GM12878 (cell line): ENCODE data around the gene PRKAR2B. TPM values are rescaled to one million over a fixed set of nuclear protein-coding genes. Genes with fewer than 3 reads are reported as not detected.

Experiments
- ATAC-seq: fragments of 200-7000 bp; cut with Tn5 transposase; 3 replicates; pipeline ENCODE4 v1.9.1; 2020; ENCODE audit warnings: mild to moderate bottlenecking, moderate library complexity
- BruUV-seq: library from RNA; stranded (reverse); fragments of 400-500 nt; replicated peaks from 2 replicates; lab custom pipeline; 2021; lab: Mats Ljungman, UMichigan
- CTCF ChIA-PET: fragments of 300-600 bp; sonication (Branson Sonifier 250); formaldehyde crosslinking; extraction: SDS; loops from one replicate; lab custom pipeline; 2021; ENCODE audit warnings: inconsistent platforms; lab: Yijun Ruan, JAX
- POLR2A ChIA-PET: fragments of 350-600 bp; formaldehyde crosslinking; extraction: SDS; loops from one replicate; lab custom pipeline; 2021; ENCODE audit warnings: inconsistent platforms; lab: Charles Lee
- RAD21 ChIA-PET: fragments of 300-600 bp; sonication (Branson Sonifier 250); formaldehyde crosslinking; loops from one replicate; lab custom pipeline; 2023; ENCODE audit warnings: antibody characterized with exemption; ENCODE audit not compliant: unreplicated experiment; lab: Charles Lee
- SMC1A ChIA-PET: fragments of 300-600 bp; sonication (Branson Sonifier 250); formaldehyde crosslinking; loops from one replicate; lab custom pipeline; 2023; ENCODE audit not compliant: unreplicated experiment, uncharacterized antibody; lab: Charles Lee
- DNase-seq: peaks from one replicate; pipeline ENCODE4 v3.0.0-alpha.2; 2011; ENCODE audit warnings: low read depth, low spot score
- FAIRE-seq: peaks from 3 replicates; lab custom pipeline; 2011; peaks lifted over from hg19 to GRCh38; lab: Jason Lieb, UNC
- H2AFZ ChIP-seq: 2 replicates; pipeline ENCODE4 v1.6.0; 2011; ENCODE audit warnings: low read depth, low read length, control low read depth; ENCODE audit not compliant: control insufficient read depth
- H3K27ac ChIP-seq: 2 replicates; pipeline ENCODE4 v1.5.1; 2011; ENCODE audit warnings: control low read depth; ENCODE audit not compliant: control insufficient read depth, insufficient read depth
- H3K27me3 ChIP-seq, 2 experiments: replicated peaks in 1 of 2; 2 replicates each; pipeline versions ENCODE4 v1.6.0 to v1.6.1; 2011; ENCODE audit warnings: low read length in 1 of 2; ENCODE audit not compliant: control insufficient read depth in 2 of 2, insufficient read depth in 2 of 2
- H3K36me3 ChIP-seq, 2 experiments: 2 replicates each; pipeline ENCODE4 v1.5.1; 2011; ENCODE audit warnings: low read length in 1 of 2; ENCODE audit not compliant: control insufficient read depth in 2 of 2, insufficient read depth in 2 of 2
- H3K4me1 ChIP-seq: 2 replicates; pipeline ENCODE4 v1.6.1; 2011; ENCODE audit warnings: mild to moderate bottlenecking, low read length, moderate library complexity, mixed read lengths; ENCODE audit not compliant: control insufficient read depth, insufficient read depth
- H3K4me2 ChIP-seq: 2 replicates; pipeline ENCODE4 v1.6.0; 2011; ENCODE audit warnings: control low read depth; ENCODE audit not compliant: control insufficient read depth, insufficient read depth
- H3K4me3 ChIP-seq: fragments of 200-600 bp; sonication (generic); 2 replicates; pipeline ENCODE4 v1.5.1; 2016
- H3K79me2 ChIP-seq: 2 replicates; pipeline ENCODE4 v1.6.0; 2011; ENCODE audit warnings: low read length; ENCODE audit not compliant: control insufficient read depth, insufficient read depth
- H3K9ac ChIP-seq: 2 replicates; pipeline ENCODE4 v1.8.0; 2011; ENCODE audit warnings: low read length, control low read depth, mixed read lengths; ENCODE audit not compliant: control insufficient read depth, insufficient read depth
- H3K9me3 ChIP-seq: replicated peaks from 3 replicates; pipeline ENCODE4 v1.5.1; 2011; ENCODE audit warnings: mild to moderate bottlenecking, low read length; ENCODE audit not compliant: control insufficient read depth, insufficient read depth
- H4K20me1 ChIP-seq: 2 replicates; pipeline ENCODE4 v1.6.0; 2011; ENCODE audit not compliant: control insufficient read depth, insufficient read depth
- ASH2L ChIP-seq: fragments of 300-600, 200-600 bp; sonication (generic); IDR thresholded peaks from 2 replicates; pipeline ENCODE4 v1.6.1; 2017; ENCODE audit warnings: low read depth, mild to moderate bottlenecking, borderline replicate concordance
- BMI1 ChIP-seq: fragments of 450-650 bp; IDR thresholded peaks from 2 replicates; pipeline ENCODE4 v1.6.1; 2016; ENCODE audit warnings: mild to moderate bottlenecking, moderate library complexity, borderline replicate concordance
- CEBPB ChIP-seq, 2 experiments: fragments of 150-350 bp in 1 of 2; IDR thresholded peaks; 2 replicates each; pipeline ENCODE4 v1.6.1; 2012 to 2014; ENCODE audit warnings: low read depth in 2 of 2, low read length in 2 of 2, borderline replicate concordance in 1 of 2, inconsistent platforms in 1 of 2
- EP300 ChIP-seq, 2 experiments: fragments of 150-350 bp in 1 of 2; IDR thresholded peaks; 2 replicates each; pipeline ENCODE4 v1.6.1; 2011 to 2012; ENCODE audit warnings: low read depth in 2 of 2, low read length in 2 of 2, borderline replicate concordance in 1 of 2, improper control_type of control experiment in 1 of 2, inconsistent platforms in 1 of 2; ENCODE audit not compliant: control insufficient read depth in 1 of 2
- IKZF2 ChIP-seq, 2 experiments: fragments of 450-650 bp; IDR thresholded peaks; 2 replicates each; pipeline ENCODE4 v1.6.1; 2017; ENCODE audit warnings: mild to moderate bottlenecking in 2 of 2, moderate library complexity in 2 of 2
- NRF1 ChIP-seq: conservative IDR thresholded peaks from 2 replicates; pipeline ENCODE4 v1.6.1; 2011; ENCODE audit warnings: mild to moderate bottlenecking, low read depth, low read length, improper control_type of control experiment
- PAX8 ChIP-seq: fragments of 450-650 bp; IDR thresholded peaks from 2 replicates; pipeline ENCODE4 v1.6.1; 2017; ENCODE audit warnings: mild to moderate bottlenecking, moderate library complexity
- RCOR1 ChIP-seq: conservative IDR thresholded peaks from 2 replicates; pipeline ENCODE4 v1.6.1; 2012; ENCODE audit warnings: low read depth, low read length, improper control_type of control experiment
- STAT1 ChIP-seq: fragments of 450-650 bp; conservative IDR thresholded peaks from 2 replicates; pipeline ENCODE4 v1.6.1; 2014; ENCODE audit warnings: antibody characterized with exemption, mild to moderate bottlenecking
- WGBS: methylation state at CpG from one replicate; pipeline ENCODE4 v1.1.6; 2016; ENCODE audit warnings: low lambda C conversion rate; ENCODE audit not compliant: insufficient replicate concordance, insufficient coverage; ENCODE audit errors: missing lambda C conversion rate; 5-methylcytosine and 5-hydroxymethylcytosine counted together
- in situ Hi-C: fragments of 300-500 bp; cut with MboI; formaldehyde crosslinking; loops from 9 replicates; pipeline ENCODE4 v1.14.3; 2018; ENCODE audit warnings: mixed read lengths
- intact Hi-C: fragments of 100-400 bp; cut with micrococcal nuclease; formaldehyde crosslinking; loops from one replicate; pipeline ENCODE4 v1.14.2; 2022; ENCODE audit not compliant: unreplicated experiment
- polyA plus RNA-seq, 11 experiments: library from polyadenylated mRNA; depleted of rRNA in 4 of 11; unstranded in 6 of 11; stranded (reverse) in 5 of 11; fragments of >200 nt; fragmentation: Nextera tagmentation in 4 of 11; fragmentation: Illumina TruSeq in 1 of 11; extraction: Ambion mirVana in 4 of 11; extraction: Trizol in 1 of 11; gene quantifications; 1 replicate in 1 of 11; 2 replicates in 10 of 11; pipeline versions ENCODE4 v1.2.1 to v1.2.3, GENCODE V29; 2011 to 2016; ENCODE audit warnings: inconsistent platforms in 2 of 11, missing spikeins in 2 of 11, low read depth in 1 of 11
- total RNA-seq, 4 experiments: library from RNA; depleted of rRNA in 3 of 4; stranded (reverse); fragments of >200 nt in 3 of 4; fragmentation: Illumina TruSeq in 1 of 4; extraction: Trizol in 1 of 4; gene quantifications; 2 replicates each; pipeline versions ENCODE4 v1.2.1 to v1.2.3, GENCODE V29; 2013 to 2021
- TF ChIP-seq, protein P1 (sequence below): fragments of 450-650 bp; IDR thresholded peaks from 2 replicates; pipeline ENCODE4 v1.6.1; 2017; ENCODE audit warnings: mild to moderate bottlenecking, moderate library complexity
- TF ChIP-seq, protein P2 (sequence below): IDR thresholded peaks from 2 replicates; pipeline ENCODE4 v1.6.1; 2012; ENCODE audit warnings: low read length, inconsistent platforms
- TF ChIP-seq, protein P3 (sequence below): fragments of 450-650 bp; IDR thresholded peaks from 2 replicates; pipeline ENCODE4 v1.6.1; 2017; ENCODE audit warnings: mild to moderate bottlenecking, moderate library complexity

The PRKAR2B gene
- total and polyA plus RNA-seq, 10 of the 15 experiments (the other 5 are each of a cell fraction or from before 2014, with no cell fraction given), result 0.01 to 0.18 (median 0.04) TPM; not detected in 4

DNA sequence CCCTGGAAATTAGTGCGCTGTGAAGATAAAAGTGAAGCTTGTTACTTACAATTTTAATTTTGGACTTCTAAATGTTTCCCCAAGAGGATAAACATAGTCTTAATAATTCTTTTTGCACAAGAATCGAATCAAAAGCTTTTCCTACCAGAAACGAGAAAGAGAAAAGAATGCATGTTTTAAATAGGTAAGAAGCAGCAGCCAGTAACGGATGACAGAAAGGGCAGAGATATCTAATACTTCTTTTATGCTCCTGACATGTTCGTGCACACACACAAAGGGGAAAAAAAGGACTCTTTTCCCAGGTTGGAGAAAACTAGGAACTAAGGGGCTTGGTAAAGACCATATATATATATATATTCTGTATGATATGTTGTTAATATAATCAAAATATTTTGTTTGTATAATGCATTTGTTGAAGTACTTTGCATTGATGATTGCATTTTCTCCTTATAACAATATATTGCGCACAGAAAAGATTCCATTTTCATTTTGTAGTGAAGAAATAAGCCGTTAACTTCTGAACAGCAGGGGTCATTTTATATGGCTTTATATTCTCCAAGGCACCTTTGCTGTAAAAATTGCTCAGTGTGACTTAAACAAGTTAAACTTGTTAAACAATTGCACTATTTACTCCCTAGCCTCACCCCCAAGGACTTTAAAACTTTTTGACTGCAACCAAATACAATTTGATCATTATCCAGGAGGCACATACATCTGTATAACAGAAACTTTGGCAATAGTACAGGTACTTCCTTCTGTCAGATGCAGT is 2.2 kb downstream of the PRKAR2B start:
- no peak overlapping the region for H3K9ac ChIP-seq
- TF ChIP-seq RCOR1 (no peak), IKZF2 (IDR thresholded peaks at IDR 0.05) (no peak), PAX8 (no peak), CEBPB (IDR thresholded peaks at IDR 0.05; ENCODE audit: borderline replicate concordance in 1 of 2, low read depth in 2 of 2, low read length in 2 of 2) (no peak), NRF1 (no peak), BMI1 (no peak), EP300 (IDR thresholded peaks at IDR 0.05; ENCODE audit: borderline replicate concordance in 1 of 2, control insufficient read depth in 1 of 2, low read depth in 2 of 2, low read length in 2 of 2) (no peak), ASH2L (no peak), STAT1 (no peak)
- TF ChIP-seq, protein P1, sequence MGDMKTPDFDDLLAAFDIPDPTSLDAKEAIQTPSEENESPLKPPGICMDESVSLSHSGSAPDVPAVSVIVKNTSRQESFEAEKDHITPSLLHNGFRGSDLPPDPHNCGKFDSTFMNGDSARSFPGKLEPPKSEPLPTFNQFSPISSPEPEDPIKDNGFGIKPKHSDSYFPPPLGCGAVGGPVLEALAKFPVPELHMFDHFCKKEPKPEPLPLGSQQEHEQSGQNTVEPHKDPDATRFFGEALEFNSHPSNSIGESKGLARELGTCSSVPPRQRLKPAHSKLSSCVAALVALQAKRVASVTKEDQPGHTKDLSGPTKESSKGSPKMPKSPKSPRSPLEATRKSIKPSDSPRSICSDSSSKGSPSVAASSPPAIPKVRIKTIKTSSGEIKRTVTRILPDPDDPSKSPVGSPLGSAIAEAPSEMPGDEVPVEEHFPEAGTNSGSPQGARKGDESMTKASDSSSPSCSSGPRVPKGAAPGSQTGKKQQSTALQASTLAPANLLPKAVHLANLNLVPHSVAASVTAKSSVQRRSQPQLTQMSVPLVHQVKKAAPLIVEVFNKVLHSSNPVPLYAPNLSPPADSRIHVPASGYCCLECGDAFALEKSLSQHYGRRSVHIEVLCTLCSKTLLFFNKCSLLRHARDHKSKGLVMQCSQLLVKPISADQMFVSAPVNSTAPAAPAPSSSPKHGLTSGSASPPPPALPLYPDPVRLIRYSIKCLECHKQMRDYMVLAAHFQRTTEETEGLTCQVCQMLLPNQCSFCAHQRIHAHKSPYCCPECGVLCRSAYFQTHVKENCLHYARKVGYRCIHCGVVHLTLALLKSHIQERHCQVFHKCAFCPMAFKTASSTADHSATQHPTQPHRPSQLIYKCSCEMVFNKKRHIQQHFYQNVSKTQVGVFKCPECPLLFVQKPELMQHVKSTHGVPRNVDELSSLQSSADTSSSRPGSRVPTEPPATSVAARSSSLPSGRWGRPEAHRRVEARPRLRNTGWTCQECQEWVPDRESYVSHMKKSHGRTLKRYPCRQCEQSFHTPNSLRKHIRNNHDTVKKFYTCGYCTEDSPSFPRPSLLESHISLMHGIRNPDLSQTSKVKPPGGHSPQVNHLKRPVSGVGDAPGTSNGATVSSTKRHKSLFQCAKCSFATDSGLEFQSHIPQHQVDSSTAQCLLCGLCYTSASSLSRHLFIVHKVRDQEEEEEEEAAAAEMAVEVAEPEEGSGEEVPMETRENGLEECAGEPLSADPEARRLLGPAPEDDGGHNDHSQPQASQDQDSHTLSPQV, result no peak
- TF ChIP-seq, protein P2, sequence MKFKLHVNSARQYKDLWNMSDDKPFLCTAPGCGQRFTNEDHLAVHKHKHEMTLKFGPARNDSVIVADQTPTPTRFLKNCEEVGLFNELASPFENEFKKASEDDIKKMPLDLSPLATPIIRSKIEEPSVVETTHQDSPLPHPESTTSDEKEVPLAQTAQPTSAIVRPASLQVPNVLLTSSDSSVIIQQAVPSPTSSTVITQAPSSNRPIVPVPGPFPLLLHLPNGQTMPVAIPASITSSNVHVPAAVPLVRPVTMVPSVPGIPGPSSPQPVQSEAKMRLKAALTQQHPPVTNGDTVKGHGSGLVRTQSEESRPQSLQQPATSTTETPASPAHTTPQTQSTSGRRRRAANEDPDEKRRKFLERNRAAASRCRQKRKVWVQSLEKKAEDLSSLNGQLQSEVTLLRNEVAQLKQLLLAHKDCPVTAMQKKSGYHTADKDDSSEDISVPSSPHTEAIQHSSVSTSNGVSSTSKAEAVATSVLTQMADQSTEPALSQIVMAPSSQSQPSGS, result no peak
- TF ChIP-seq, protein P3, sequence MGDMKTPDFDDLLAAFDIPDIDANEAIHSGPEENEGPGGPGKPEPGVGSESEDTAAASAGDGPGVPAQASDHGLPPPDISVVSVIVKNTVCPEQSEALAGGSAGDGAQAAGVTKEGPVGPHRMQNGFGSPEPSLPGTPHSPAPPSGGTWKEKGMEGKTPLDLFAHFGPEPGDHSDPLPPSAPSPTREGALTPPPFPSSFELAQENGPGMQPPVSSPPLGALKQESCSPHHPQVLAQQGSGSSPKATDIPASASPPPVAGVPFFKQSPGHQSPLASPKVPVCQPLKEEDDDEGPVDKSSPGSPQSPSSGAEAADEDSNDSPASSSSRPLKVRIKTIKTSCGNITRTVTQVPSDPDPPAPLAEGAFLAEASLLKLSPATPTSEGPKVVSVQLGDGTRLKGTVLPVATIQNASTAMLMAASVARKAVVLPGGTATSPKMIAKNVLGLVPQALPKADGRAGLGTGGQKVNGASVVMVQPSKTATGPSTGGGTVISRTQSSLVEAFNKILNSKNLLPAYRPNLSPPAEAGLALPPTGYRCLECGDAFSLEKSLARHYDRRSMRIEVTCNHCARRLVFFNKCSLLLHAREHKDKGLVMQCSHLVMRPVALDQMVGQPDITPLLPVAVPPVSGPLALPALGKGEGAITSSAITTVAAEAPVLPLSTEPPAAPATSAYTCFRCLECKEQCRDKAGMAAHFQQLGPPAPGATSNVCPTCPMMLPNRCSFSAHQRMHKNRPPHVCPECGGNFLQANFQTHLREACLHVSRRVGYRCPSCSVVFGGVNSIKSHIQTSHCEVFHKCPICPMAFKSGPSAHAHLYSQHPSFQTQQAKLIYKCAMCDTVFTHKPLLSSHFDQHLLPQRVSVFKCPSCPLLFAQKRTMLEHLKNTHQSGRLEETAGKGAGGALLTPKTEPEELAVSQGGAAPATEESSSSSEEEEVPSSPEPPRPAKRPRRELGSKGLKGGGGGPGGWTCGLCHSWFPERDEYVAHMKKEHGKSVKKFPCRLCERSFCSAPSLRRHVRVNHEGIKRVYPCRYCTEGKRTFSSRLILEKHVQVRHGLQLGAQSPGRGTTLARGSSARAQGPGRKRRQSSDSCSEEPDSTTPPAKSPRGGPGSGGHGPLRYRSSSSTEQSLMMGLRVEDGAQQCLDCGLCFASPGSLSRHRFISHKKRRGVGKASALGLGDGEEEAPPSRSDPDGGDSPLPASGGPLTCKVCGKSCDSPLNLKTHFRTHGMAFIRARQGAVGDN, result no peak
- POLR2A ChIA-PET, result no interaction called here
- H3K4me2 ChIP-seq, result no peak overlapping the region
- RAD21 ChIA-PET, result no interaction called here
- FAIRE-seq, result no peak
- H3K27ac ChIP-seq, result no peak overlapping the region
- peaks cover 4 to 12% of the 10 kb centered on the region in 2 experiments; a peak in 3 of 4 replicates for H3K27me3 ChIP-seq
- no peaks in the 10 kb centered on the region for H3K4me1 ChIP-seq
- no peaks in the 10 kb centered on the region for H3K36me3 ChIP-seq
- no peak for ATAC-seq
- no TSS peak for BruUV-seq
- SMC1A ChIA-PET, result no interaction called here
- CTCF ChIA-PET, result interaction anchor here (1.1 to 3.8 kb wide), 2 partner anchors 16 to 103 kb away, joined by 3 to 20 read pairs; no protein-coding TSS in a partner anchor
- WGBS, result 45% methylated on average over 7 of the region's 7 CpGs
- in situ Hi-C loops (no loop called here), intact Hi-C loops (no loop called here)
- H3K79me2 ChIP-seq, result no peaks in the 10 kb centered on the region
- H3K4me3 ChIP-seq, result no peak overlapping the region
- H3K9me3 ChIP-seq, result no peaks in the 10 kb centered on the region
- no peaks in the 10 kb centered on the region for H4K20me1 ChIP-seq
- DNase-seq, result no peak
- H2AFZ ChIP-seq, result no peak overlapping the region
